Duodenal mucosa (tissue), 2 donors: Measurements from ENCODE around the gene VHLL.

Experiments
- H3K27ac ChIP-seq: one replicate; pipeline ENCODE4 v1.7.0; 2013; ENCODE audit warnings: low read depth, low read length
- H3K27me3 ChIP-seq, 2 donors: one replicate each; pipeline ENCODE4 v1.7.0; 2013; ENCODE audit warnings: low read length in 2 of 2, control low read depth in 1 of 2; ENCODE audit not compliant: insufficient read depth in 2 of 2, control insufficient read depth in 1 of 2
- H3K36me3 ChIP-seq, 2 donors: one replicate each; pipeline ENCODE4 v1.7.0; 2013; ENCODE audit warnings: low read length in 2 of 2, control low read depth in 1 of 2; ENCODE audit not compliant: insufficient read depth in 2 of 2, control insufficient read depth in 1 of 2
- H3K4me1 ChIP-seq, 2 donors: one replicate each; pipeline ENCODE4 v1.7.0; 2013; ENCODE audit warnings: low read length in 2 of 2, control low read depth in 1 of 2; ENCODE audit not compliant: insufficient read depth in 2 of 2, control insufficient read depth in 1 of 2
- H3K4me3 ChIP-seq, 2 donors: one replicate each; pipeline ENCODE4 v1.7.0; 2013; ENCODE audit warnings: low read length in 2 of 2, low read depth in 1 of 2
- H3K9ac ChIP-seq, 2 donors: one replicate each; pipeline ENCODE4 v1.7.0; 2013; ENCODE audit warnings: low read length in 2 of 2, low read depth in 1 of 2
- H3K9me3 ChIP-seq, 2 donors: one replicate each; pipeline ENCODE4 v1.7.0; 2013; ENCODE audit warnings: low read length in 2 of 2, control low read depth in 1 of 2; ENCODE audit not compliant: control insufficient read depth in 1 of 2

The VHLL gene

GRCh38 chr1:156281693-156282478 is 17.2 kb downstream of the VHLL start:
- Histone ChIP-seq H3K27ac (peak overlapping the region; percentile 84), H3K9ac (peak overlapping the region; percentile 81 to 88), H3K9me3 (no peaks in the 10 kb centered on the region), H3K4me3 (peak overlapping the region; percentile 94), H3K27me3 (no peaks in the 10 kb centered on the region), H3K36me3 (peaks cover 19 to 29% of the 10 kb centered on the region in 2 donors), H3K4me1 (peaks cover 22 to 32% of the 10 kb centered on the region in 2 donors)

- Histone ChIP-seq H3K27me3 (no peaks in the 10 kb centered on the region), H3K9ac (peak overlapping the region; percentile 81 to 88), H3K36me3 (peaks cover 25 to 35% of the 10 kb centered on the region in 2 donors), H3K4me3 (peak overlapping the region; percentile 94), H3K27ac (no peak overlapping the region), H3K4me1 (peaks cover 22 to 32% of the 10 kb centered on the region in 2 donors), H3K9me3 (no peaks in the 10 kb centered on the region)
These were observed 17.8 kb downstream of the VHLL start for GRCh38 chr1:156281281-156281680.

GRCh38 chr1:156279837-156280236 is 19.3 kb downstream of the VHLL start:
- peaks cover 22 to 32% of the 10 kb centered on the region in 2 donors for H3K4me1 ChIP-seq
- H3K9ac ChIP-seq: no peak overlapping the region
- peaks cover 33 to 44% of the 10 kb centered on the region in 2 donors for H3K36me3 ChIP-seq
- no peaks in the 10 kb centered on the region for H3K27me3 ChIP-seq
- H3K4me3 ChIP-seq: no peak overlapping the region
- no peaks in the 10 kb centered on the region for H3K9me3 ChIP-seq
- no peak overlapping the region for H3K27ac ChIP-seq

GRCh38 chr1:156276966-156277381 is 22.1 kb downstream of the VHLL start:
- no peak overlapping the region for H3K4me3 ChIP-seq
- no peaks in the 10 kb centered on the region for H3K27me3 ChIP-seq
- H3K9me3 ChIP-seq: no peaks in the 10 kb centered on the region
- no peak overlapping the region for H3K9ac ChIP-seq
- H3K27ac ChIP-seq: no peak overlapping the region
- H3K36me3 ChIP-seq: peaks cover 57 to 73% of the 10 kb centered on the region in 2 donors
- H3K4me1 ChIP-seq: peaks cover 10 to 13% of the 10 kb centered on the region in 2 donors

GRCh38 chr1:156276532-156276931 is 22.6 kb downstream of the VHLL start:
- Histone ChIP-seq H3K9ac (no peak overlapping the region), H3K27ac (no peak overlapping the region), H3K4me3 (no peak overlapping the region)

GRCh38 chr1:156270314-156270713 is 28.8 kb downstream of the VHLL start:
- Histone ChIP-seq H3K4me1 (no peaks in the 10 kb centered on the region), H3K27me3 (no peaks in the 10 kb centered on the region), H3K9ac (no peak overlapping the region), H3K9me3 (no peaks in the 10 kb centered on the region), H3K36me3 (peaks cover 64 to 87% of the 10 kb centered on the region in 2 donors), H3K4me3 (no peak overlapping the region), H3K27ac (no peak overlapping the region)

More at GRCh38 chr1:156276532-156276931, 22.6 kb downstream of the VHLL start:
- Histone ChIP-seq H3K9me3 (no peaks in the 10 kb centered on the region), H3K36me3 (peaks cover 60 to 77% of the 10 kb centered on the region in 2 donors), H3K27me3 (no peaks in the 10 kb centered on the region), H3K4me1 (peaks cover 7 to 8% of the 10 kb centered on the region in 2 donors)

- H3K36me3 ChIP-seq: peaks cover 52 to 81% of the 10 kb centered on the region in 2 donors
- no peaks in the 10 kb centered on the region for H3K9me3 ChIP-seq
- no peaks in the 10 kb centered on the region for H3K27me3 ChIP-seq
- H3K9ac ChIP-seq: no peak overlapping the region
- no peaks in the 10 kb centered on the region for H3K4me1 ChIP-seq
- no peak overlapping the region for H3K27ac ChIP-seq
- no peak overlapping the region for H3K4me3 ChIP-seq
These were observed 30.8 kb downstream of the VHLL start for GRCh38 chr1:156268336-156268735.

GRCh38 chr1:156266051-156266450 is 33.1 kb downstream of the VHLL start:
- Histone ChIP-seq H3K27ac (no peak overlapping the region), H3K9ac (no peak overlapping the region), H3K36me3 (peaks cover 49 to 82% of the 10 kb centered on the region in 2 donors), H3K27me3 (no peaks in the 10 kb centered on the region), H3K9me3 (no peaks in the 10 kb centered on the region), H3K4me1 (no peaks in the 10 kb centered on the region), H3K4me3 (no peak overlapping the region)

- no peak overlapping the region for H3K27ac ChIP-seq
- H3K9me3 ChIP-seq: no peaks in the 10 kb centered on the region
- no peaks in the 10 kb centered on the region for H3K4me1 ChIP-seq
- no peak overlapping the region for H3K9ac ChIP-seq
- no peak overlapping the region for H3K4me3 ChIP-seq
- peaks cover 65 to 91% of the 10 kb centered on the region in 2 donors for H3K36me3 ChIP-seq
- H3K27me3 ChIP-seq: no peaks in the 10 kb centered on the region
These were observed 35.8 kb downstream of the VHLL start for GRCh38 chr1:156263288-156263655.

- Histone ChIP-seq H3K4me1 (no peaks in the 10 kb centered on the region), H3K27me3 (no peaks in the 10 kb centered on the region), H3K9ac (no peak overlapping the region), H3K36me3 (peaks cover 65 to 91% of the 10 kb centered on the region in 2 donors), H3K27ac (no peak overlapping the region), H3K4me3 (no peak overlapping the region), H3K9me3 (no peaks in the 10 kb centered on the region)
These were observed 36.4 kb downstream of the VHLL start for GRCh38 chr1:156262461-156263287.
